MCF 10A (cell line): ENCODE data around the gene TFCP2. TPM values are rescaled to one million over a fixed set of nuclear protein-coding genes. Genes with fewer than 3 reads are reported as not detected.

Experiments used
- BruUV-seq: library from RNA; stranded (reverse); fragments of 400-500 nt; replicated peaks from 2 replicates; lab custom pipeline; 2021; lab: Mats Ljungman, UMichigan
- CTCF ChIA-PET: fragments of 300-600 bp; sonication (Branson Sonifier 250); formaldehyde crosslinking; extraction: SDS; loops from one replicate; lab custom pipeline; 2021; ENCODE audit warnings: antibody characterized with exemption, inconsistent platforms; lab: Yijun Ruan, JAX
- POLR2A ChIA-PET: fragments of 300-600, 350-650 bp; sonication (Branson Sonifier 250); formaldehyde crosslinking; extraction: SDS; loops from one replicate; lab custom pipeline; 2020; ENCODE audit warnings: antibody characterized with exemption, inconsistent platforms; lab: Yijun Ruan, JAX
- DNase-seq: peaks from one replicate; pipeline ENCODE4 v3.0.0-alpha.2; 2018; ENCODE audit not compliant: unreplicated experiment
- H3K27ac Mint-ChIP-seq: one replicate; pipeline ENCODE4 v1.8.0; 2022; ENCODE audit warnings: mild to moderate bottlenecking, low read depth, mixed read lengths; ENCODE audit not compliant: unreplicated experiment
- H3K27me3 Mint-ChIP-seq: one replicate; pipeline ENCODE4 v1.8.0; 2022; ENCODE audit warnings: mixed read lengths; ENCODE audit not compliant: insufficient read depth, unreplicated experiment
- H3K36me3 Mint-ChIP-seq: one replicate; pipeline ENCODE4 v1.8.0; 2022; ENCODE audit warnings: mild to moderate bottlenecking, moderate library complexity, mixed read lengths; ENCODE audit not compliant: insufficient read depth, unreplicated experiment
- H3K4me1 Mint-ChIP-seq: one replicate; pipeline ENCODE4 v1.8.0; 2022; ENCODE audit warnings: mixed read lengths; ENCODE audit not compliant: insufficient read depth, unreplicated experiment
- H3K4me3 Mint-ChIP-seq: one replicate; pipeline ENCODE4 v1.8.0; 2022; ENCODE audit warnings: mild to moderate bottlenecking, moderate library complexity, mixed read lengths; ENCODE audit not compliant: unreplicated experiment
- H3K9me3 Mint-ChIP-seq: one replicate; pipeline ENCODE4 v1.8.0; 2022; ENCODE audit warnings: mixed read lengths; ENCODE audit not compliant: unreplicated experiment
- intact Hi-C: fragments of 100-400 bp; cut with micrococcal nuclease; formaldehyde crosslinking; loops from 2 replicates; pipeline ENCODE4 v1.14.1; 2022
- total RNA-seq: library from RNA; stranded (reverse); gene quantifications from 2 replicates; pipeline ENCODE4 v1.2.3, GENCODE V29; 2022
- TF ChIP-seq, protein P1 (sequence below): fragments of 200-600 bp; IDR thresholded peaks from one replicate; pipeline ENCODE4 v1.8.0; 2022; ENCODE audit warnings: antibody characterized with exemption, mild to moderate bottlenecking; ENCODE audit not compliant: unreplicated experiment

The TFCP2 gene
- total RNA-seq, 1 experiment from 2014 or later = 34.9 TPM

GRCh38 chr12:51047655-51048540 is 125.0 kb downstream of the TFCP2 start, which contains the start of gene LETMD1:
Gene LETMD1, plus strand, starts transcription at chr12:51048327. Its CDS starts 30 bp downstream, at chr12:51048357.
- Mint-ChIP-seq H3K4me3 (peak within 1 kb of the TSS; percentile 94), H3K36me3 (peaks cover 31% of the 10 kb centered on the region), H3K27ac (peak within 1 kb of the TSS; percentile 93), H3K27me3 (no peaks in the 10 kb centered on the region), H3K9me3 (no peaks in the 10 kb centered on the region), H3K4me1 (peaks cover 7% of the 10 kb centered on the region)
- ChIA-PET CTCF (interaction anchor here (0.6 to 2.9 kb wide), 9 partner anchors 9 to 293 kb away, joined by 3 to 14 read pairs (median 3); no protein-coding TSS in a partner anchor), POLR2A (interaction anchor here (0.6 to 5.7 kb wide), 22 partner anchors 12 to 284 kb away, joined by 3 to 108 read pairs (median 4); partner anchors contain the start of genes ATF1, CSRNP2, DAZAP2 and SLC11A2)
- intact Hi-C loops = loop anchor here (1.0 to 10.0 kb wide), 7 partner anchors 35 to 293 kb away; partner anchors contain the start of genes CSRNP2, DAZAP2 and POU6F1
- DNase-seq = peak; percentile 99
- TF ChIP-seq, protein P1, sequence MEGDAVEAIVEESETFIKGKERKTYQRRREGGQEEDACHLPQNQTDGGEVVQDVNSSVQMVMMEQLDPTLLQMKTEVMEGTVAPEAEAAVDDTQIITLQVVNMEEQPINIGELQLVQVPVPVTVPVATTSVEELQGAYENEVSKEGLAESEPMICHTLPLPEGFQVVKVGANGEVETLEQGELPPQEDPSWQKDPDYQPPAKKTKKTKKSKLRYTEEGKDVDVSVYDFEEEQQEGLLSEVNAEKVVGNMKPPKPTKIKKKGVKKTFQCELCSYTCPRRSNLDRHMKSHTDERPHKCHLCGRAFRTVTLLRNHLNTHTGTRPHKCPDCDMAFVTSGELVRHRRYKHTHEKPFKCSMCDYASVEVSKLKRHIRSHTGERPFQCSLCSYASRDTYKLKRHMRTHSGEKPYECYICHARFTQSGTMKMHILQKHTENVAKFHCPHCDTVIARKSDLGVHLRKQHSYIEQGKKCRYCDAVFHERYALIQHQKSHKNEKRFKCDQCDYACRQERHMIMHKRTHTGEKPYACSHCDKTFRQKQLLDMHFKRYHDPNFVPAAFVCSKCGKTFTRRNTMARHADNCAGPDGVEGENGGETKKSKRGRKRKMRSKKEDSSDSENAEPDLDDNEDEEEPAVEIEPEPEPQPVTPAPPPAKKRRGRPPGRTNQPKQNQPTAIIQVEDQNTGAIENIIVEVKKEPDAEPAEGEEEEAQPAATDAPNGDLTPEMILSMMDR = peak; percentile 90
- TSS peak; percentile 88 for BruUV-seq

Other genes with a start within 250 kb of the TFCP2 start
- gene HIGD1C, start 220.6 kb downstream of the TFCP2 start, total RNA-seq = not detected in 2 replicates
- 45.6 and 60.9 TPM in 2 replicates for gene SLC11A2, start 146.8 kb downstream of the TFCP2 start, total RNA-seq
- gene LETMD1, start 124.8 kb downstream of the TFCP2 start, total RNA-seq = 60.5 and 65.8 TPM in 2 replicates
- 41.4 and 46.3 TPM in 2 replicates for gene CSRNP2, start 89.5 kb downstream of the TFCP2 start, total RNA-seq
- 3.0 and 3.8 TPM in 2 replicates for gene POU6F1, start 44.9 kb upstream of the TFCP2 start, total RNA-seq
- gene DAZAP2, start 65.7 kb upstream of the TFCP2 start, total RNA-seq = 74.2 and 93.2 TPM in 2 replicates
- gene SMAGP, start 97.3 kb upstream of the TFCP2 start, total RNA-seq = 17.4 and 19.0 TPM in 2 replicates
- not detected in 2 replicates for gene BIN2, start 151.0 kb upstream of the TFCP2 start, total RNA-seq
- not detected in 2 replicates for gene CELA1, start 173.5 kb upstream of the TFCP2 start, total RNA-seq
- gene GALNT6, start 218.3 kb upstream of the TFCP2 start, total RNA-seq = 24.8 and 27.6 TPM in 2 replicates